H1 (cell line): ENCODE results near the gene PKD2. TPM values are rescaled to one million over a fixed set of nuclear protein-coding genes. Genes with fewer than 3 reads are reported as not detected.

Source experiments
- CTCF ChIA-PET: fragments of 300-600 bp; sonication (Branson Sonifier 250); formaldehyde crosslinking; loops from one replicate; lab custom pipeline; 2021; ENCODE audit not compliant: partially characterized antibody; lab: Charles Lee
- POLR2A ChIA-PET: fragments of 300-600 bp; sonication (Branson Sonifier 250); formaldehyde crosslinking; loops from one replicate; lab custom pipeline; 2021; ENCODE audit warnings: inconsistent platforms; ENCODE audit not compliant: partially characterized antibody; lab: Charles Lee
- DNase-seq, 2 experiments: peaks; one replicate each; pipeline versions ENCODE4 v3.0.0 to v3.0.0-alpha.2; 2010 to 2022; ENCODE audit warnings: low spot score in 2 of 2, low read depth in 1 of 2, mixed read lengths in 1 of 2
- FAIRE-seq: peaks from 2 replicates; lab custom pipeline; 2011; peaks lifted over from hg19 to GRCh38; lab: Jason Lieb, UNC
- H2AFZ ChIP-seq: 2 replicates; pipeline ENCODE4 v1.8.1; 2012; ENCODE audit warnings: low read length, inconsistent platforms
- H2AK5ac ChIP-seq: 2 replicates; pipeline ENCODE4 v1.6.1; 2013; ENCODE audit warnings: low read depth, low read length
- H2BK120ac ChIP-seq: replicated peaks from 2 replicates; pipeline ENCODE3; 2013; ENCODE audit warnings: low read depth, low read length, inconsistent platforms
- H2BK12ac ChIP-seq: 2 replicates; pipeline ENCODE4 v1.6.1; 2013; ENCODE audit warnings: low read depth, low read length
- H2BK15ac ChIP-seq: 2 replicates; pipeline ENCODE4 v1.6.1; 2013; ENCODE audit warnings: low read length
- H2BK20ac ChIP-seq: 2 replicates; pipeline ENCODE4 v1.6.1; 2013; ENCODE audit warnings: low read length
- H2BK5ac ChIP-seq: 2 replicates; pipeline ENCODE4 v1.6.1; 2013; ENCODE audit warnings: low read depth, low read length
- H3K14ac ChIP-seq: 2 replicates; pipeline ENCODE4 v1.6.1; 2013; ENCODE audit warnings: inconsistent platforms; ENCODE audit not compliant: insufficient read length
- H3K18ac ChIP-seq: 2 replicates; pipeline ENCODE4 v1.6.1; 2013; ENCODE audit warnings: low read length; ENCODE audit errors: extremely low read depth
- H3K23ac ChIP-seq: 2 replicates; pipeline ENCODE4 v1.6.1; 2013; ENCODE audit warnings: inconsistent platforms; ENCODE audit not compliant: insufficient read length
- H3K23me2 ChIP-seq: 2 replicates; pipeline ENCODE4 v1.6.1; 2013; ENCODE audit warnings: low read depth, low read length
- H3K27ac ChIP-seq: 2 replicates; pipeline ENCODE4 v1.6.1; 2011; ENCODE audit warnings: low read depth, low read length, inconsistent platforms
- H3K27me3 ChIP-seq, 4 experiments: replicated peaks in 1 of 4; 1 replicate in 1 of 4; 2 replicates in 3 of 4; pipeline versions ENCODE4 v1.6.1 to v1.8.1; 2011 to 2013; ENCODE audit warnings: low read length in 3 of 4, mild to moderate bottlenecking in 3 of 4, inconsistent platforms in 2 of 4, mixed read lengths in 2 of 4, moderate library complexity in 1 of 4; ENCODE audit not compliant: control insufficient read depth in 3 of 4, insufficient read depth in 3 of 4; ENCODE audit errors: extremely low read depth in 1 of 4
- H3K36me3 ChIP-seq, 4 experiments: 2 replicates each; pipeline versions ENCODE4 v1.6.1 to v1.8.1; 2011 to 2013; ENCODE audit warnings: mild to moderate bottlenecking in 4 of 4, low read length in 3 of 4, moderate library complexity in 2 of 4, control low read depth in 1 of 4, inconsistent platforms in 1 of 4; ENCODE audit not compliant: insufficient read depth in 4 of 4, control insufficient read depth in 2 of 4
- H3K4ac ChIP-seq: replicated peaks from 2 replicates; pipeline ENCODE3; 2013; ENCODE audit warnings: low read length, low read depth, mixed read lengths, inconsistent platforms; ENCODE audit not compliant: insufficient read length
- H3K4me1 ChIP-seq, 4 experiments: replicated peaks in 1 of 4; 1 replicate in 1 of 4; 2 replicates in 3 of 4; pipeline versions ENCODE4 v1.6.1 to v1.8.1; 2011 to 2013; ENCODE audit warnings: low read length in 3 of 4, inconsistent platforms in 2 of 4, mixed read lengths in 1 of 4; ENCODE audit not compliant: insufficient read depth in 4 of 4, control insufficient read depth in 3 of 4
- H3K4me2 ChIP-seq, 2 experiments: 2 replicates each; pipeline versions ENCODE4 v1.6.1 to v1.8.1; 2011 to 2013; ENCODE audit warnings: low read depth in 2 of 2, low read length in 2 of 2, control low read depth in 1 of 2, inconsistent platforms in 1 of 2, mild to moderate bottlenecking in 1 of 2; ENCODE audit not compliant: insufficient read depth in 1 of 2
- H3K4me3 ChIP-seq, 4 experiments: fragments of 200-600, 300-600 bp in 1 of 4; sonication (generic), shearing (Covaris generic), sonication (Bioruptor Twin) in 1 of 4; 2 replicates each; pipeline versions ENCODE4 v1.5.1 to v1.8.1; 2011 to 2016; ENCODE audit warnings: low read length in 4 of 4, low read depth in 3 of 4, control low read depth in 2 of 4, inconsistent platforms in 2 of 4, mild to moderate bottlenecking in 2 of 4, mixed read lengths in 1 of 4, moderate library complexity in 1 of 4; ENCODE audit not compliant: insufficient read depth in 2 of 4; ENCODE audit errors: extremely low read depth in 1 of 4
- H3K56ac ChIP-seq: replicated peaks from 2 replicates; pipeline ENCODE3; 2013; ENCODE audit warnings: low read depth, mild to moderate bottlenecking, mixed read lengths, low read length, inconsistent platforms; ENCODE audit not compliant: insufficient read length
- H3K79me1 ChIP-seq: 2 replicates; pipeline ENCODE4 v1.6.1; 2013; ENCODE audit warnings: low read depth, low read length, control low read depth
- H3K79me2 ChIP-seq, 2 experiments: 2 replicates each; pipeline versions ENCODE4 v1.6.1 to v1.8.1; 2012 to 2013; ENCODE audit warnings: low read length in 2 of 2, mild to moderate bottlenecking in 2 of 2, inconsistent platforms in 1 of 2; ENCODE audit not compliant: insufficient read depth in 2 of 2, control insufficient read depth in 1 of 2
- H3K9ac ChIP-seq, 4 experiments: replicated peaks in 1 of 4; 1 replicate in 1 of 4; 2 replicates in 3 of 4; pipeline versions ENCODE4 v1.6.1 to v1.8.1; 2011 to 2013; ENCODE audit warnings: low read depth in 3 of 4, low read length in 3 of 4, control low read depth in 2 of 4, mild to moderate bottlenecking in 2 of 4, moderate library complexity in 2 of 4, inconsistent platforms in 1 of 4; ENCODE audit errors: extremely low read depth in 1 of 4
- H3K9me3 ChIP-seq, 2 experiments: 2 replicates each; pipeline versions ENCODE4 v1.6.1 to v1.8.1; 2012 to 2013; ENCODE audit warnings: mild to moderate bottlenecking in 2 of 2, moderate library complexity in 2 of 2, control low read depth in 1 of 2, inconsistent platforms in 1 of 2, low read depth in 1 of 2, low read length in 1 of 2, mixed read lengths in 1 of 2; ENCODE audit not compliant: insufficient read depth in 2 of 2
- H4K20me1 ChIP-seq, 2 experiments: replicated peaks in 1 of 2; 2 replicates each; pipeline versions ENCODE3 to v1.8.1; 2011 to 2013; ENCODE audit warnings: inconsistent platforms in 2 of 2, low read length in 2 of 2, mild to moderate bottlenecking in 1 of 2; ENCODE audit not compliant: insufficient read depth in 2 of 2, control insufficient read depth in 1 of 2
- H4K5ac ChIP-seq: 2 replicates; pipeline ENCODE4 v1.6.1; 2013; ENCODE audit warnings: low read length, low read depth, mixed read lengths, inconsistent platforms; ENCODE audit not compliant: insufficient read length
- H4K8ac ChIP-seq: 2 replicates; pipeline ENCODE4 v1.8.0; 2013; ENCODE audit warnings: mild to moderate bottlenecking, moderate library complexity, low read length, inconsistent platforms; ENCODE audit not compliant: insufficient read depth; ENCODE audit errors: extremely low read depth
- H4K91ac ChIP-seq: replicated peaks from 2 replicates; pipeline ENCODE3; 2013; ENCODE audit warnings: low read length, mixed read lengths, inconsistent platforms; ENCODE audit not compliant: insufficient read length
- CHD1 ChIP-seq: IDR thresholded peaks from 2 replicates; pipeline ENCODE4 v1.6.1; 2012; ENCODE audit warnings: low read depth, low read length, improper control_type of control experiment
- CTBP2 ChIP-seq: IDR thresholded peaks from 2 replicates; pipeline ENCODE4 v1.7.0; 2011; ENCODE audit warnings: borderline replicate concordance, mild to moderate bottlenecking, moderate library complexity, mixed read lengths, low read length; ENCODE audit not compliant: insufficient read depth, insufficient read length
- CTCF ChIP-seq, 3 experiments: IDR thresholded peaks; 1 replicate in 2 of 3; 2 replicates in 1 of 3; pipeline versions ENCODE4 v1.5.1 to v1.6.1; 2011; ENCODE audit warnings: low read length in 3 of 3, mild to moderate bottlenecking in 3 of 3, inconsistent platforms in 2 of 3, low read depth in 1 of 3, moderate library complexity in 1 of 3; ENCODE audit not compliant: insufficient read depth in 1 of 3; ENCODE audit errors: control extremely low read depth in 1 of 3
- KDM1A ChIP-seq: fragments of 200-600, 300-600 bp; sonication (generic); IDR thresholded peaks from 2 replicates; pipeline ENCODE4 v1.7.1; 2016; ENCODE audit warnings: mild to moderate bottlenecking, low read length, borderline replicate concordance
- KDM5A ChIP-seq: fragments of 200-600 bp; IDR thresholded peaks from 2 replicates; pipeline ENCODE4 v1.7.1; 2012; ENCODE audit warnings: mild to moderate bottlenecking, low read length, inconsistent platforms, mixed read lengths
- MAX ChIP-seq: IDR thresholded peaks from 2 replicates; pipeline ENCODE4 v1.6.1; 2012; ENCODE audit warnings: inconsistent platforms
- NANOG ChIP-seq: IDR thresholded peaks from 2 replicates; pipeline ENCODE4 v1.6.1; 2011; ENCODE audit warnings: low read length, low read depth, mild to moderate bottlenecking, inconsistent platforms; ENCODE audit not compliant: insufficient read depth, poor library complexity, severe bottlenecking
- SIN3A ChIP-seq, 2 experiments: IDR thresholded peaks in 1 of 2; conservative IDR thresholded peaks in 1 of 2; 2 replicates each; pipeline ENCODE4 v1.6.1; 2011 to 2012; ENCODE audit warnings: low read length in 2 of 2, improper control_type of control experiment in 1 of 2, low read depth in 1 of 2, mild to moderate bottlenecking in 1 of 2
- SP1 ChIP-seq: IDR thresholded peaks from 2 replicates; pipeline ENCODE4 v1.6.1; 2011; ENCODE audit warnings: low read depth, low read length
- SP4 ChIP-seq: IDR thresholded peaks from 2 replicates; pipeline ENCODE4 v1.6.1; 2012; ENCODE audit warnings: low read length, inconsistent platforms
- TEAD4 ChIP-seq: IDR thresholded peaks from 2 replicates; pipeline ENCODE4 v1.6.1; 2012; ENCODE audit warnings: low read depth, low read length, inconsistent platforms, mixed read lengths
- WGBS, 2 experiments: shearing (Covaris generic) in 1 of 2; methylation state at CpG; one replicate each; pipeline versions ENCODE4 v1.1.6 to v1.1.7; 2013 to 2015; ENCODE audit warnings: low lambda C conversion rate in 2 of 2, mixed read lengths in 2 of 2, inconsistent platforms in 1 of 2, low coverage in 1 of 2, missing lambda C conversion rate in 1 of 2; ENCODE audit not compliant: insufficient replicate concordance in 2 of 2, insufficient coverage in 1 of 2, insufficient read length in 1 of 2; ENCODE audit errors: extremely low coverage in 1 of 2, missing lambda C conversion rate in 1 of 2; 5-methylcytosine and 5-hydroxymethylcytosine counted together
- polyA plus RNA-seq, 7 experiments: library from polyadenylated mRNA; depleted of rRNA in 3 of 7; stranded (reverse) in 5 of 7; unstranded in 2 of 7; fragments of >200 nt in 5 of 7; fragments of 200-250 nt in 2 of 7; gene quantifications; 1 replicate in 5 of 7; 2 replicates in 1 of 7; 4 replicates in 1 of 7; pipeline versions ENCODE4 v1.2.1 to v1.2.3, GENCODE V29; 2011 to 2013; ENCODE audit warnings: missing spikeins in 2 of 7, mixed read lengths in 2 of 7
- total RNA-seq: library from RNA; stranded (reverse); fragmentation: NEBNext Ultra II Directional; extraction: Animal tissue kit (Norgen Biotek cat#: 25700); gene quantifications from 2 replicates; pipeline ENCODE4 v1.2.1, GENCODE V29; 2021

The PKD2 gene
- total and polyA plus RNA-seq, 2 of the 8 experiments (the other 6 are each of a cell fraction or from before 2014, with no cell fraction given): 16.0 to 32.0 TPM

- no peak overlapping the region for H2AFZ ChIP-seq
- no peaks in the 10 kb centered on the region for H3K23me2 ChIP-seq
- H3K36me3 ChIP-seq: peaks cover 2 to 68% (median 20%) of the 10 kb centered on the region in 4 experiments; a peak in 6 of 8 replicates
- H3K14ac ChIP-seq: no peak overlapping the region
- H2BK20ac ChIP-seq: no peak overlapping the region
- H2BK15ac ChIP-seq: no peak overlapping the region
- H3K27ac ChIP-seq: no peak overlapping the region
- no peaks in the 10 kb centered on the region for H3K4me1 ChIP-seq
- H2BK12ac ChIP-seq: no peak overlapping the region
- H3K9ac ChIP-seq: no peak overlapping the region
- ChIA-PET CTCF (interaction anchor here (4.0 kb wide), 1 partner anchor 151 kb away, joined by 17 read pairs; no protein-coding TSS in a partner anchor), POLR2A (no interaction called here)
- H3K23ac ChIP-seq: no peak overlapping the region
- no peak overlapping the region for H3K4ac ChIP-seq
- H2AK5ac ChIP-seq: no peak overlapping the region
- no peaks in the 10 kb centered on the region for H3K9me3 ChIP-seq
- H3K56ac ChIP-seq: no peak overlapping the region
- DNase-seq (no peak), FAIRE-seq (no peak)
- 89% methylated on average over 2 of the region's 2 CpGs; no CpG with 5 or more reads in 1 of the 2 experiments for WGBS, 2 experiments
- H3K4me3 ChIP-seq: no peak overlapping the region
- H4K5ac ChIP-seq: no peak overlapping the region
- no peak overlapping the region for H2BK5ac ChIP-seq
- no peaks in the 10 kb centered on the region for H3K79me1 ChIP-seq
- no peaks in the 10 kb centered on the region for H3K27me3 ChIP-seq
- H4K20me1 ChIP-seq: no peaks in the 10 kb centered on the region
- H4K91ac ChIP-seq: no peak overlapping the region
- H4K8ac ChIP-seq: no peak overlapping the region
- no peak overlapping the region for H2BK120ac ChIP-seq
- H3K18ac ChIP-seq: no peak overlapping the region
- H3K79me2 ChIP-seq: no peaks in the 10 kb centered on the region
- H3K4me2 ChIP-seq: no peak overlapping the region
- TF ChIP-seq SP4: no peak
- TF ChIP-seq CHD1: no peak
- no peak for TF ChIP-seq MAX
- no peak for TF ChIP-seq SIN3A (conservative IDR thresholded peaks at IDR 0.05 in 1 of 2, IDR thresholded peaks at IDR 0.05 in 1 of 2; ENCODE audit: low read depth in 1 of 2, low read length in 2 of 2)
- TF ChIP-seq CTCF (IDR thresholded peaks at IDR 0.05; ENCODE audit: control extremely low read depth in 1 of 3, insufficient read depth in 1 of 3, low read depth in 1 of 3, low read length in 3 of 3): no peak
- TF ChIP-seq KDM5A: no peak
- TF ChIP-seq SP1: no peak
- no peak for TF ChIP-seq NANOG
- no peak for TF ChIP-seq CTBP2
- TF ChIP-seq KDM1A: no peak
- no peak for TF ChIP-seq TEAD4
These were observed 53.0 kb downstream of the PKD2 start for GRCh38 chr4:88060431-88060830.
